ENCODE results near the gene VTA1.
"Not testable (repeated sequence)": the region's sequence is repeated elsewhere in the genome, so short reads cannot be mapped to it uniquely, and the experiment has no call there.

Gene VTA1

DNA sequence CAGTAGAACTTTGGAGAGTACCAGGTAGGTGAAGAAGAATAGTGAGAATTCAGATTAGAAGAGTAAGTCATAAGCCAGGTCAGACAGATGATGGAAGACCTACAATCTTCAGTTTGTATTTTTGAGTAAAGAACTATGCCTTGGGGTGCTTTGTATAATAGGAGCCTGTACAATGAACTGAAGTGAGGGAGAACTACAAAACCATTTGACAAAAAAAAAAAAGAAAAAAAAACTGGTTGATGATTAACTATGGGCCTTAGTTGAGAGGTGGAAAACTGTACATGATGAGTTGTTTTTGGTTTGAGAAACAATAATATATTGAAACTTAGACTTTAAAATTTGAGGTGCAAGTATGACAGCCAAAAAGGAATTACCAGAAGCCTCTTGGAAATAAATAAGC is 25.7 kb downstream of the VTA1 start:
- no peak for DNase-seq

DNA sequence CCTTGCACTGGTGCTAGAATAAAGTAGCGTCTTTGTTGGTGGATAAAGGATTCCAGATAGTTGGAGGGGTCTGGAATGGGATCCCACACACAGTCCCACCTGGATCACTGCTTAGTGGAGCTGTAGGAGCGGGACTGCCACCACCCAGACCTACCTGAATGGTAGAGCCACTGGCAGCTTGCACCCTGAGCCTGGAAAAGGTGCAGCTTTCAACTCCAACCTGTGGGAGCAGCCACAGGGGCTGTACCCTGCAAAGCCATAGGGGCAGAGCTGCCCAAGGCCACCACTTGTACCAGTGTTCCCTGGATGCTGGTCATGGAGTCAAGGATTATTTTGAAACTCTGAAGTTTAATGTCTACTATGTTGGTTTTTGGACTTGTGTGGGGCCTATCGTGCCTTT is 26.9 kb downstream of the VTA1 start:
- DNase-seq = no peak

GRCh38 chr6:142174703-142175102 is 27.6 kb downstream of the VTA1 start:
- no peak for DNase-seq

- no peak for DNase-seq
These were observed 31.1 kb downstream of the VTA1 start for GRCh38 chr6:142178129-142178528.

DNA sequence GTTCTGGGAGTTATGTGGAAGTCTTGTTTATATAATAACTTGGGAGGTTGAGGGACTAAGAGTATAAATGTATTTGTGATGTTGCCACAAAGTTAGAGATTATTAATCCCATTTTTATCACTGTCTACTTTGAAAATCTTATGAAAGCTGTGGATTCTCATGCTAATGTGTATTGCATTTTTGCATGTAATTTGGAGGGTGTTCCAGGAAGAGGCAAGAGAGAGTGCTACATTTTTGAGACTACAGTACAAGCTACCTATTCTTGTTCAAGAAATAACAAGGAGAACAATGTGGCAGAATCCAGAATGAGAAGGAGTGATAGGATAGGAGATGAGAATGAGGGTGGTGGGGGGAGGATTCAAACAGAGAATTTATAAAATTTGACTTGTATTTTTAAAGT is 34.9 kb downstream of the VTA1 start:
- DNase-seq = no peak

- DNase-seq = no peak
These were observed 36.3 kb downstream of the VTA1 start for GRCh38 chr6:142183351-142183750.

DNA sequence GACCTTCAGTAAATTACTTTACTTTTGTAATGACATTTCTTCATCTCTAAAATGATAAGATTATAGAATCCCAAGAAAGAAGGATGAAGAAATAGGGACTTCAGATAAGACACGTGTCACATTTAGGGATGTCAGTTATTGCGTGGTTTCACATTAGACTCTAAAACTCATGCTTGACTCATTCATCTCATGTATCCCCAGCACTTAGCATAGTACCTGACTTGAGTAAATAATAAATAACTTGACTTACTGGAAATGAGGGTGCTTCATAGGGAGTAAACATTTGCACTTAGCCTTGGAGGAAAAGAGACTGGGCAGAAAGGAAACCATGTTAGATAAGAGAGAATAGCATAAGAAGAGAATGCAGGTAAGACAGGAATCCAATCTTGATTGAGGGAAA is 37.2 kb downstream of the VTA1 start:
- DNase-seq = no peak

- DNase-seq = no peak
These were observed 38.6 kb downstream of the VTA1 start for GRCh38 chr6:142185641-142186040.

GRCh38 chr6:142187209-142187608 is 40.1 kb downstream of the VTA1 start:
- DNase-seq = no peak

GRCh38 chr6:142188341-142188740 is 41.3 kb downstream of the VTA1 start:
- DNase-seq = not testable (repeated sequence)

DNA sequence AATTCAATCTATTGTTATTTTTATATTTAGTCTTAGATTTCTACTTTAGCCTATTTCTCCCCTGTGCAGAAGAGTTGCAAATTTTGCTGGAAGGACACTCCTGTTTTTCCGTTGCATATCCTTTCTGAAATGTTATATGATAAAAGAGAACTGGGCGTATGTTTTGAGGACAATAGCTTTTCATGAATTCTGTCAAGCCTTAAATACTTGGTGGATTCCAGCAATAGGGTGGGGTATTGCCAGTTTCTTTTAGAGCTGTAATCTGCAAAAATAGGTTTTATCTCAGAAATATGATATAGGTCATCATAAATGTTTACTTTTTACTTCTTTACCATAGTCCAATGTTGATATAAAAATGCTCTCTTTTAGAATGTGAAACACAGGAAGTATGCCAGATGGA is 42.0 kb downstream of the VTA1 start:
- no peak for DNase-seq

DNA sequence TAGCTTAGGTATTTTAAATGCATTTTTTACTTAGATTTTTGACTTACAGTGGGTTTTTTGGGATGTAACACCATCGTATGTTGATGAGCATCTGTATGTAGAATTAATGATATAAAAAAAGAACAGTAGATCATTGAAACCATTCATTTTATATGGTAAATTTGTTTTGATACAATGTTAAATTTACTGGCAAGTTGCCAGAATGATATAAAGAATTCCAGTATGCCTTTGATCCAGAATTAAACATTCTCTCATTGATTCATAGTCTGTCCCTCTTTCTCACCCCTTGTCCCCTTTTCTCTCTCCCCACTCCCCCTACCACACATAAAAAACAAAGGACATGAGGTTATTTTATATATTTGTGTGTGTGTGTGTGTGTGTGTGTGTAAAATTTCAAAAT is 45.3 kb downstream of the VTA1 start:
- no peak for DNase-seq

DNA sequence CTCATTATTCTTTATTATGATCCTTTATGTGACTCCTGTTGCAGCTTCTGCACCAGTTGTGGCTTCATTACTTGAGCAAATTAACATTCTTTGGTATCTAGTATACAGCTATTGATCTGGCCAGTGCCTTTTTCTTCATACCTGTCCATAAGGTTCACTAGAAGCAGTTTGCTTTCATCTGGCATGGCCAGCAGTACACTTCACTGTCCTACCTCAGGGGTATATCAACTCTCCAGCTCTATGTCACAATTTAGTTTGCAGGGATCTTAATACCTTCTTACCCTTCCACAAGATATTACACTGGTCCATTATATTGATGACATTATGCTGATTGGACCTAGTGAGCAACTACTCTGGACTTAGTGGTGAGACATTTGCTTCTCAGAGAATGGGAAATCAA is 46.6 kb downstream of the VTA1 start:
- no peak for DNase-seq

GRCh38 chr6:142195862-142196541 is 48.9 kb downstream of the VTA1 start:
- no peak for DNase-seq

DNA sequence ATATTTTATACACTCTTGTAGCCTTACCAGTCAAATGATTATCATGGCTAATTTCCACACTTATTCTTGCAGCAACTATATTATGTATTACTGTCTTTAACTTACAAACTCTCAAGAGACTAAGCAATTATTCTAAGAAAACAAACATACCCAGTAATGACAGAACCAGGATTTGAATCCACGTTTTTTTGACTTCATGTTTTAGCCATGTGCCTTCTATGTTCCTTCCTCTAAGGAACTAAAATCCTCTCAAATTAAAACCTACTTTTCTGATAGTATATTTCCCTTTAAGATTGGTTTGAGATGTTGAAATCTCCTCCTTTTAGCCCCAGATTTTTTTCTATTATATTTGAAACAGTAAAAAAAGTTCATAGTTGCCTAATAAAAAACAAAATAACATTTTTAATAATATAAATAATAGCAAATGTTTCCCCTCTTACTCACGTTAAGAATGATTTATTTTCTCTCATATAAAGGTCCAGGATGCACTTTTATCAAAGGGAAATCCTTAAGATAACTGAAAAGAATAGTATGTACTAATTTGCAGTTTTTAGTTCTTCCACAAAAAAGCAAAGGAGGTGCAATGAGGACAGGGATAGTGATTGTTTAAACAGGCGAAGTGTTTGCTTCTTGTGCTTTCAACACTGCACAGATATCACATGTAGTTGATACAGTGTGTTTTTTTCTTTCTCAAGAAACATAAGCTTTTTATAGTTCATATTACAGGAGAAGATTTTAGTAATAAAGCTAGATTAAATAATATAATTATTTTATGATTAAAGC is 54.0 kb downstream of the VTA1 start:
- no peak for DNase-seq

- peak; percentile 6 for DNase-seq
These were observed 60.3 kb downstream of the VTA1 start for GRCh38 chr6:142207265-142207877.

DNA sequence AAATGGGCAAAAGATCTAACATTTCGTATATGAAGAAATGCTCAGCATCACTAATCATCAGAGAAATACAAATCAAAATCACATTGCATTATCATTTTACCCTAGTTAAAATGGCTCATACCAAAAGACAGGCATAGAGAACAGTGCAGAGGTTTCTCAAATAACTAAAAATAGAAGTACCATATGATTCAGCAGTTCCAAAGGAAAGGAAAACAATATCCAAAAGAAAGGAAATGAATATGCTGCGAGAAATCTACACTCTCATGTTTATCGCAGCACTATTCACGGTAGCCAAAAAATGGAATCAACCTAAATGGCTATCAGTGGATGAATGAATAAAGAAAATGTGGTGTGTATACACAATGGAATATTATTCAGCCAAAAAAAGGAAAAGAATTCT is 63.5 kb downstream of the VTA1 start:
- DNase-seq = no peak

- DNase-seq = no peak
These were observed 66.3 kb downstream of the VTA1 start for GRCh38 chr6:142213402-142213801.

DNA sequence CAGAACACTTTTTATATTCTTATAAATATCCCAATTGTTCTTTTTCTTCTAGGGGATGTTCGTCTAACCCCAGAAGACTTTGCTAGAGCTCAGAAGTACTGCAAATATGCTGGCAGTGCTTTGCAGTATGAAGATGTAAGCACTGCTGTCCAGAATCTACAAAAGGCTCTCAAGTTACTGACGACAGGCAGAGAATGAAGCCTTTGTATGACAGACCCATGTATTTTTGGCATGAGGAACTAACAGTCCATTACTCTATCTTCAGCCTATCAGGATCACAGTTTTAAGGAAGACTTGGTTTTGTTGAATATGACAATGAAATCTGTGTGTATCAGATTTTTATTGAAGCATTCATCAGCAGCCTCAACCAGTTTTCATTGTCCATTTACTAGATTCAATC is 71.4 kb downstream of the VTA1 start:
- no peak for DNase-seq

GRCh38 chr6:142222022-142222421 is 75.0 kb downstream of the VTA1 start:
- no peak for DNase-seq

- DNase-seq = no peak
These were observed 76.9 kb downstream of the VTA1 start for GRCh38 chr6:142223938-142224337.

- no peak for DNase-seq
These were observed 78.1 kb downstream of the VTA1 start for GRCh38 chr6:142225115-142225514.

GRCh38 chr6:142225552-142225951 is 78.5 kb downstream of the VTA1 start:
- DNase-seq = no peak

GRCh38 chr6:142226731-142227130 is 79.7 kb downstream of the VTA1 start:
- DNase-seq = no peak

All from NCI-H526 treated with DMSO at 0.1 percent for 48 hours (cell line).